PFSK-1 (cell line): Measurements from ENCODE around the gene AP5Z1.

ENCODE experiments used
- SIN3A ChIP-seq: IDR thresholded peaks from 2 replicates; pipeline ENCODE4 v1.6.1; 2012; ENCODE audit warnings: mild to moderate bottlenecking, low read length, moderate library complexity, borderline replicate concordance; ENCODE audit not compliant: insufficient read depth
- TAF1 ChIP-seq: IDR thresholded peaks from 2 replicates; pipeline ENCODE4 v1.6.1; 2012; ENCODE audit warnings: low read length, control low read depth, borderline replicate concordance; ENCODE audit not compliant: insufficient read depth
- TF ChIP-seq, protein P1 (sequence below), 2 experiments: IDR thresholded peaks; 2 replicates each; pipeline versions ENCODE4 v1.6.1 to v1.8.0; 2011 to 2012; ENCODE audit warnings: low read depth in 2 of 2, low read length in 2 of 2, control low read depth in 1 of 2, inconsistent platforms in 1 of 2, mild to moderate bottlenecking in 1 of 2, moderate library complexity in 1 of 2; ENCODE audit not compliant: insufficient read depth in 1 of 2

DNA sequence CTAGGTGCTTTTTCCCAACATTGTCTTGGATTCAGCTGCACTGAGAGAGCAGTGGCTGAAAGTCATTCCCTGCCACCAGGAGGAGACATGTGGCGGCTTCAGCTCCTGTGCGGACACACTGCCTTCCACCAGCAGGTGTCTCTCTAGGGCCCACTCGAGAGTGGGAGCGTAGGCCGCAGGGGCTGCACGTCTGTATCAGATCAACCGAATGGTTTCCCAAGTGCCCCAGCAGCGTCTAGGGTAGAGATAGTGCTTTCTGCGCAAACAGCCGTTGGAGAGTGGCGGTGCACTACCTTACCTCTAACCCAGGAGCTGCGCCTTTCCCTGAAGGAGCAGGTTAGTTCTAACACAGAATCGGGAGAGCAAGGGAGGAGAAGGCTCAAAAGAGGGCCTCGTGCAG lies 54.8 kb downstream of the AP5Z1 start:
- TF ChIP-seq, protein P1, sequence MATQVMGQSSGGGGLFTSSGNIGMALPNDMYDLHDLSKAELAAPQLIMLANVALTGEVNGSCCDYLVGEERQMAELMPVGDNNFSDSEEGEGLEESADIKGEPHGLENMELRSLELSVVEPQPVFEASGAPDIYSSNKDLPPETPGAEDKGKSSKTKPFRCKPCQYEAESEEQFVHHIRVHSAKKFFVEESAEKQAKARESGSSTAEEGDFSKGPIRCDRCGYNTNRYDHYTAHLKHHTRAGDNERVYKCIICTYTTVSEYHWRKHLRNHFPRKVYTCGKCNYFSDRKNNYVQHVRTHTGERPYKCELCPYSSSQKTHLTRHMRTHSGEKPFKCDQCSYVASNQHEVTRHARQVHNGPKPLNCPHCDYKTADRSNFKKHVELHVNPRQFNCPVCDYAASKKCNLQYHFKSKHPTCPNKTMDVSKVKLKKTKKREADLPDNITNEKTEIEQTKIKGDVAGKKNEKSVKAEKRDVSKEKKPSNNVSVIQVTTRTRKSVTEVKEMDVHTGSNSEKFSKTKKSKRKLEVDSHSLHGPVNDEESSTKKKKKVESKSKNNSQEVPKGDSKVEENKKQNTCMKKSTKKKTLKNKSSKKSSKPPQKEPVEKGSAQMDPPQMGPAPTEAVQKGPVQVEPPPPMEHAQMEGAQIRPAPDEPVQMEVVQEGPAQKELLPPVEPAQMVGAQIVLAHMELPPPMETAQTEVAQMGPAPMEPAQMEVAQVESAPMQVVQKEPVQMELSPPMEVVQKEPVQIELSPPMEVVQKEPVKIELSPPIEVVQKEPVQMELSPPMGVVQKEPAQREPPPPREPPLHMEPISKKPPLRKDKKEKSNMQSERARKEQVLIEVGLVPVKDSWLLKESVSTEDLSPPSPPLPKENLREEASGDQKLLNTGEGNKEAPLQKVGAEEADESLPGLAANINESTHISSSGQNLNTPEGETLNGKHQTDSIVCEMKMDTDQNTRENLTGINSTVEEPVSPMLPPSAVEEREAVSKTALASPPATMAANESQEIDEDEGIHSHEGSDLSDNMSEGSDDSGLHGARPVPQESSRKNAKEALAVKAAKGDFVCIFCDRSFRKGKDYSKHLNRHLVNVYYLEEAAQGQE (IDR thresholded peaks at IDR 0.05; ENCODE audit: insufficient read depth in 1 of 2, low read depth in 2 of 2, low read length in 2 of 2): no peak
- TF ChIP-seq SIN3A (peak; percentile 36; the same call in 1 of the 2 replicates), TAF1 (no peak)
